ENCODE measurements around the gene PARD3. TPM values are rescaled to one million over a fixed set of nuclear protein-coding genes. Genes with fewer than 3 reads are reported as not detected.

The PARD3 gene
- total RNA-seq, 1 donor from 2014 or later: 22.9 TPM

- H3K4me3 Mint-ChIP-seq (ENCODE audit: unreplicated experiment): no peak overlapping the region
- no peaks in the 10 kb centered on the region for H3K36me3 Mint-ChIP-seq (ENCODE audit: unreplicated experiment)
- peaks cover 6% of the 10 kb centered on the region for H3K4me1 Mint-ChIP-seq (ENCODE audit: low read depth, unreplicated experiment)
- H3K27me3 Mint-ChIP-seq (ENCODE audit: unreplicated experiment): no peaks in the 10 kb centered on the region
- H3K27ac Mint-ChIP-seq (ENCODE audit: unreplicated experiment): no peak overlapping the region
- H3K9me3 Mint-ChIP-seq (ENCODE audit: unreplicated experiment): no peaks in the 10 kb centered on the region
- no peak for DNase-seq
- TF ChIP-seq CTCF (IDR thresholded peaks at IDR 0.05; ENCODE audit: partially characterized antibody, unreplicated experiment): no peak
These were observed 286.8 kb downstream of the PARD3 start for GRCh38 chr10:34528320-34528719.

GRCh38 chr10:34526758-34527730 is 288.1 kb downstream of the PARD3 start:
- Mint-ChIP-seq H3K36me3 (ENCODE audit: unreplicated experiment) (no peaks in the 10 kb centered on the region), H3K4me1 (ENCODE audit: low read depth, unreplicated experiment) (peaks cover 12% of the 10 kb centered on the region), H3K27me3 (ENCODE audit: unreplicated experiment) (no peaks in the 10 kb centered on the region), H3K9me3 (ENCODE audit: unreplicated experiment) (no peaks in the 10 kb centered on the region), H3K4me3 (ENCODE audit: unreplicated experiment) (no peak overlapping the region), H3K27ac (ENCODE audit: unreplicated experiment) (no peak overlapping the region)
- TF ChIP-seq CTCF (IDR thresholded peaks at IDR 0.05; ENCODE audit: partially characterized antibody, unreplicated experiment): no peak
- no peak for DNase-seq

- no peaks in the 10 kb centered on the region for H3K9me3 Mint-ChIP-seq (ENCODE audit: unreplicated experiment)
- no peak overlapping the region for H3K27ac Mint-ChIP-seq (ENCODE audit: unreplicated experiment)
- DNase-seq: no peak
These were observed 288.9 kb downstream of the PARD3 start for GRCh38 chr10:34526186-34526585.

GRCh38 chr10:34524369-34525091 is 290.6 kb downstream of the PARD3 start:
- Mint-ChIP-seq H3K4me1 (ENCODE audit: low read depth, unreplicated experiment) (peaks cover 12% of the 10 kb centered on the region), H3K9me3 (ENCODE audit: unreplicated experiment) (no peaks in the 10 kb centered on the region), H3K27me3 (ENCODE audit: unreplicated experiment) (no peaks in the 10 kb centered on the region), H3K4me3 (ENCODE audit: unreplicated experiment) (no peak overlapping the region), H3K27ac (ENCODE audit: unreplicated experiment) (no peak overlapping the region), H3K36me3 (ENCODE audit: unreplicated experiment) (no peaks in the 10 kb centered on the region)
- no peak for TF ChIP-seq CTCF (IDR thresholded peaks at IDR 0.05; ENCODE audit: partially characterized antibody, unreplicated experiment)
- no peak for DNase-seq

More at GRCh38 chr10:34526186-34526585, 288.9 kb downstream of the PARD3 start:
- no peak for TF ChIP-seq CTCF (IDR thresholded peaks at IDR 0.05; ENCODE audit: partially characterized antibody, unreplicated experiment)
- no peaks in the 10 kb centered on the region for H3K36me3 Mint-ChIP-seq (ENCODE audit: unreplicated experiment)
- no peaks in the 10 kb centered on the region for H3K27me3 Mint-ChIP-seq (ENCODE audit: unreplicated experiment)
- no peak overlapping the region for H3K4me3 Mint-ChIP-seq (ENCODE audit: unreplicated experiment)
- peaks cover 12% of the 10 kb centered on the region for H3K4me1 Mint-ChIP-seq (ENCODE audit: low read depth, unreplicated experiment)
